Loucy (cell line): ENCODE results near the gene ROR1.
A peak's percentile ranks its signal among the peaks of the same experiment; 100 is the strongest.

Source experiments
- EZH2phosphoT487 ChIP-seq: fragments of 200-600 bp; IDR thresholded peaks from 2 replicates; pipeline ENCODE4 v1.6.1; 2018; ENCODE audit warnings: antibody characterized with exemption, mild to moderate bottlenecking, moderate library complexity, borderline replicate concordance
- TF ChIP-seq, protein P1 (sequence below): fragments of 200-600 bp; sonication (generic); conservative IDR thresholded peaks from 2 replicates; pipeline ENCODE4 v1.5.1; 2014; ENCODE audit warnings: mild to moderate bottlenecking, antibody characterized with exemption, low read length

DNA sequence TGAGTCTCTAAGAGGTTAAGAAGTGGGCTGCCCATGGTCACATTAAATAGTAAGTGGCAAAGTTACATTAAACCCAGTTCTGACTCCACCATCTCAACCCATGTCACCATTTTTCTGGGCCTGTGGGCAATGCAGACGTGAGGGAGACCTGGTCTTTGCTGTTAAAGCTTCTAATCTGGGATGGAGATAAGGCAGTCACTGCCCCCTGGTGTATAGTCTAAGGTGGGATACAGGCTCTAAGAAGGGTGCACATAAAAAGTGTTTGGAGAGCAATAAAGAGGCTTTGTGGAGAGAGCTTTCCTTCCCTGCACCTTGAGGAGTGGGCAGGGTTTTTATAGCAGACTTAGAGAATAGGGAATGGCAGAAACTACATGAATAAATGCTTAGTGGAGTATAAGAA, 141.3 kb downstream of the ROR1 start:
- TF ChIP-seq, protein P1, sequence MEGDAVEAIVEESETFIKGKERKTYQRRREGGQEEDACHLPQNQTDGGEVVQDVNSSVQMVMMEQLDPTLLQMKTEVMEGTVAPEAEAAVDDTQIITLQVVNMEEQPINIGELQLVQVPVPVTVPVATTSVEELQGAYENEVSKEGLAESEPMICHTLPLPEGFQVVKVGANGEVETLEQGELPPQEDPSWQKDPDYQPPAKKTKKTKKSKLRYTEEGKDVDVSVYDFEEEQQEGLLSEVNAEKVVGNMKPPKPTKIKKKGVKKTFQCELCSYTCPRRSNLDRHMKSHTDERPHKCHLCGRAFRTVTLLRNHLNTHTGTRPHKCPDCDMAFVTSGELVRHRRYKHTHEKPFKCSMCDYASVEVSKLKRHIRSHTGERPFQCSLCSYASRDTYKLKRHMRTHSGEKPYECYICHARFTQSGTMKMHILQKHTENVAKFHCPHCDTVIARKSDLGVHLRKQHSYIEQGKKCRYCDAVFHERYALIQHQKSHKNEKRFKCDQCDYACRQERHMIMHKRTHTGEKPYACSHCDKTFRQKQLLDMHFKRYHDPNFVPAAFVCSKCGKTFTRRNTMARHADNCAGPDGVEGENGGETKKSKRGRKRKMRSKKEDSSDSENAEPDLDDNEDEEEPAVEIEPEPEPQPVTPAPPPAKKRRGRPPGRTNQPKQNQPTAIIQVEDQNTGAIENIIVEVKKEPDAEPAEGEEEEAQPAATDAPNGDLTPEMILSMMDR: peak; percentile 72
- TF ChIP-seq EZH2phosphoT487: no peak
